Activated CD4-positive, alpha-beta T cell treated with anti-CD3 and anti-CD28 coated beads, Interleukin-2, amount 50 U/mL, for 16 hours (primary cell): ENCODE measurements around the gene COL1A1.

Experiments used
- DNase-seq: peaks from one replicate; pipeline ENCODE4 v3.0.0-alpha.2; 2020

COL1A1 gene

DNA sequence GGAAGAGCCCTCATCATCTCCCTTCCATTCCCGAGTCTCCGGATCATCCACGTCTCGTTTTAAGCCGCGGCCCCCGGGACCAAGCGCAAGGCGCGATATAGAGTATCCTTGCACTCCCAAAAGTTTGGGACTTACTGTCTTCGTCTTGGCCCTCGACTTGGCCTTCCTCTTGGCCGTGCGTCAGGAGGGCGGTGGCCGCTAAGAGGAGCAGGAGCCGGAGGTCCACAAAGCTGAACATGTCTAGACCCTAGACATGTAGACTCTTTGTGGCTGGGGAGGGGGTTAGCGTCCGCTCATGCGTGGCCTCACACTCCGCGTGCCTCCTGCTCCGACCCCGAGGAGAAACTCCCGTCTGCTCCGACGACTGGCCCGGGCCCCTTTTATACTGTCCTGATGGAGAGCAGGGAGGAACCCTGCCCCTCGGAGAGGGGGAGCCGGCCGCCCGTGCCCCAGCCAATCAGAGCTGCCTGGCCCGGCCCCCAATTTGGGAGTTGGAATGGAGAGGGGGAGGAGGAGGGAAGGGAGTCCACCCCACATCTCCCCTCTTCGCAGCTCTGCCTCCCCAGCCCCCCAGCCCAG lies at the start of gene COL1A1:
Gene COL1A1 (minus strand): TSS at position 356 of the 579 bp plus-strand sequence. CDS start 118 bp downstream, at position 238.
- no peak for DNase-seq

DNA sequence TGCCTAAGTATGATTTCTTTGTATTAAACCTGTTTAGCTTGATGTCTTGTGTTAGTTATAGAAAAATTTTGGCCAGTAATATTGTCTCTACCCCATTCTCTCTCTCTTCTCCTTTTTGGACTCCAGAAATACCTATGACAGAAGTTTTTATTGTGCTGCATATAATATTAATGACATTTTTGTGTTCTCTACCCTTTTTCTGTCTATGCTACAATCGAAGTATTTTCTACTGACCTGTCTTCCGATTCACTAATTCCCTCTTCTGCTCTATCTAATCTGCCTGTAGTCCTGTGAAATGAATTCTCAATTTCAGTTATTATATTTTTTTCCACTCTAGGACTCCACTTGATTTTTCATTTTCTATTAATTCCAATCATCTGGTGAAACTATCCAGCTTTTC lies 46.8 kb upstream of the COL1A1 start:
- DNase-seq, result no peak

DNA sequence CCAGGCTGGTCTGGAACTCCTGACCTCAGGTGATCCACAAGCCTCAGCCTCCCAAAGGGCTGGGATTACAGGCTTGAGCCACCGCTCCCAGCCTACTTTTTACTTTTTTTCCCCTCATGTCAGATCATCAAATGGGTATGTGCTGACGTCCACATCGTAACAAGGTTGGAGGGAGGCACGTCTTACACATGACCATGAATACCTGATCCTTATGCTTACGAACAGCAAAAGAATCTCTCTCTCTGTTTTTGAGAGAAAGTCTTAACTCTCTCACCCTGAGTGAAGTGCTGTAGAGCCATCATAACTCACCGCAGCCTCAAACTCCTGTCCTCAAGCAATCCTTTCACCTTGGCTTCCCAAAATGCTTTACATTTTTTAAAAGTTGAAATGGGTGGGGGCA lies 43.3 kb upstream of the COL1A1 start:
- DNase-seq, result no peak

- DNase-seq, result no peak
Observed at GRCh38 chr17:50241431-50241830, 40.0 kb upstream of the COL1A1 start.

DNA sequence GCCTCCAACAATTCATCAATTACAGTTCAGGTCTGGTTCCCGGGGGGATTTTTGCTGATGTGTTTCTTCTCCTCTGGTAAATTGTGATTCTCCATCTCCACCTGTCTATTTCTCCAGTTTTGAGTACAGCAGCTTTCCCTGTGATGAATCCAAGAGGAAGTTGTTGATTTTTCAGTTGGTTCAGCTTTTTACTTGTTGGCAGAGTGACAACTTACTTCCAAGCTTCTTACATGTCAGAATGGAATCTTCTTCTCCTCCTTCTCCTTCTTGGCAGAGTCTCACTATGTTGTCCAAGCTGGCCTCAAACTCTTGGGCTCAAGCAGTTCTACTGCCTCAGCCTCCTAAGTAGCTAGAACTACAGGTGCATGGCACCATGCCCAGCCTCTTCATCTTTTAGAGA lies 39.4 kb upstream of the COL1A1 start:
- DNase-seq, result no peak

DNA sequence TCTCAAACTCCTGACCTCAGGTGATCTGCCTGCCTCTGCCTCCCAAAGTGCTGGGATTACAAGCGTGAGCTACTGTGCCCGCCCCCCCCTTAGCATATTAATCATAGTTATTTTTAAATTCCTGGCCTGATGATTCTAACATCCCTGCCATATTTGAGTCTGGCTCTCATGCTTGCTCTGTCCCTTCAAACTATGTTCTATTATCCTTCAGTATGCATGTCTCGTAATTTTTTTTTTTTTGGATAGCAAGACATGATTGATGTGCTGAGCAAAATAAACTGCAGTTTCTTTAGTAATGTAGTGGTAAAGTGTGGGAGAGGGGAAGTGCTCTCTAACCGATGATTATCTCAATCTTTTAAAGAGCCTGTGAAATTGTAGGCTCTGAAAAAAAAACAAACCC lies 38.5 kb upstream of the COL1A1 start:
- DNase-seq, result no peak

- DNase-seq, result no peak
Observed at GRCh38 chr17:50238601-50239280, 37.3 kb upstream of the COL1A1 start.

DNA sequence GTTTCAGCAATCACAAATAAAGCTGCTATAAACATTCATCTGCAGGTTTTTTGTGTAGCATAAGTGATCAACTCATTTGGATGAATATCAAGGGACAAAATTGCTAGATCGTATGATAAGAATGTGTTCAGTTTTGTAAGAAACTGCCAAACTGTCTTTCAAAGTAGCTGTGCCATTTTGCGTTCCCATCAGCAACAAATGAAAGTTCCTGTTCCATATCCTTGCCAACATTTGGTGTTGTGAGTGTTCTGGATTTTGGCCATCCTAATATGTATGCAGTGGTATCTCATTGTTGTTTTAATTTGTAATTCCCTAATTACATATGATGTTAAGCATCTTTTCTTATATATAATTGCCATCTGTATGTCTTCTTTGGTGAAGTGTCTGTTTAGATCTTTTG lies 36.5 kb upstream of the COL1A1 start:
- DNase-seq, result no peak

GRCh38 chr17:50234581-50234980 lies 33.1 kb upstream of the COL1A1 start:
- no peak for DNase-seq

DNA sequence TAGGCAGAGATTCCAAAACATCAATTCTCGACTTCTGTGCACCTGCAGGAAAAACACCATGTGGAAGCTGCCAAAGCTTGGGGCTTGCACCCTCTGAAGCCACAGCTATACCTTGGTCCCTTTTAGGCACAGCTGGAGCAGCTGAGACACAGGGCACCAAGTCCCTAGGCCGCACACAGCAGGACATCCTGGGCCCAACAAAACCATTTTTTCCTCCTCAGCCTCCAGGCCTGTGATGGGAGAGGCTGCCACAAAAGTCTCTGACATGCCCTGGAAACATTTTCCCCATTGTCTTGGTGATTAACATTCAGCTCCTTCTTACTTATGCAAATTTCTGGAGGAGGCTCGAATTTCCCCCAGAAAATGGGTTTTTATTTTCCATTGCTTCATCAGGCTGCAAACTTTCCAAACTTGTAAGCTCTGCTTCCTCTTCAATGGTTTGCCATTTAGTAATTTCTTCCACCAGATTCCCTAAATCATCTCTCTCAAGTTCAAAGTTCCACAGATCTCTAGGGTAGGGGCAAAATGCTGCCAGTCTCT lies 24.3 kb upstream of the COL1A1 start:
- no peak for DNase-seq

DNA sequence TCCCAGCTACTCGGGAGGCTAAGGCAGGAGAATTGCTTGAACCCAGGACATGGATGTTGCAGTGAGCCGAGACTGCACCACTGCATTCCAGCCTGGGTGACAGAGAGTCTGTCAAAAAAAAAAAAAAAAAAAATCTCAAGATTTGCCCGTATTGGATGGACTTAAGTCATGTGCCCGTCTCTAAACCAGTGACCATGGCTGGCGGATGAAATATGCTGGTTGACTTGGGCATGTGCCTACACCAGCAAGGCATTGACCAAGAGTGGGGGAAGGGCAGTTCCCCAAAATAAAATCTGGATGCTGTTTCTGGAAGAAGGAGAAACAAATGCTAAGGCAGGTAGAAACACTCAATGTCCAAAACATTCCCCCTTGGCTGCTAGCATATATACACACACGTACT lies 21.5 kb upstream of the COL1A1 start:
- DNase-seq, result no peak

DNA sequence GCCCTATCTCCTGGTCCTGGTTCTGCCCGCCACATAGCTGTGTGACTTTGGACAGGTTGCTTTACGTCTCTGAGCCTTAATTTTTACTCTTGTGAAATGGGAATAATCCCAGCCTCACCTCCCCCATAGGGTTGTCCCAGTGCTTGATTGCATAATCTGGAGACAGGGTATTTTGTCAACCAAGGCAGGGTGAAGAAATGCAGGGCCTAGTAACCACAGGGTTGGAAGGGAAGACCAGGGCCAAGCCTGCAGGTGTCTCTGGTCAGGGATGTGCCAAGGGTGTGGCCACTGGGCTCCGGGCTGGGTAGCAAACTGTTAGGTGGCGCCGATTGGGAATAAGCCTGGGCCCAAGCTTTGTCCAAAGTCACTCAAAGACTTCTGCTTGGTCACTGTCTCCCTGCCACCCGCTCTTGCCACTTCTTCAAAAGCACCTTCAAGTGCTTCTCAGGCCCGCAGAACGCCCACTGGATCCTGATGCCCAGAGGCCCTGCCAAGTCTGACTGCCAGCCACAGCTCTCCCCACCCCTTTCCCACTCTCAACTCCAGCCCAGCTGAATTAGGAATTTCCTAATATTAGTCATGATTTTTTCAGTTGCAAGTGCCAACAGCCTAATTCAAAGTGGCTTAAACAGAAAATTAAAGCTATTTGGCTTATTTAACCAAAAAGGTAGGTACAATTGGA lies 20.6 kb upstream of the COL1A1 start:
- DNase-seq, result no peak

DNA sequence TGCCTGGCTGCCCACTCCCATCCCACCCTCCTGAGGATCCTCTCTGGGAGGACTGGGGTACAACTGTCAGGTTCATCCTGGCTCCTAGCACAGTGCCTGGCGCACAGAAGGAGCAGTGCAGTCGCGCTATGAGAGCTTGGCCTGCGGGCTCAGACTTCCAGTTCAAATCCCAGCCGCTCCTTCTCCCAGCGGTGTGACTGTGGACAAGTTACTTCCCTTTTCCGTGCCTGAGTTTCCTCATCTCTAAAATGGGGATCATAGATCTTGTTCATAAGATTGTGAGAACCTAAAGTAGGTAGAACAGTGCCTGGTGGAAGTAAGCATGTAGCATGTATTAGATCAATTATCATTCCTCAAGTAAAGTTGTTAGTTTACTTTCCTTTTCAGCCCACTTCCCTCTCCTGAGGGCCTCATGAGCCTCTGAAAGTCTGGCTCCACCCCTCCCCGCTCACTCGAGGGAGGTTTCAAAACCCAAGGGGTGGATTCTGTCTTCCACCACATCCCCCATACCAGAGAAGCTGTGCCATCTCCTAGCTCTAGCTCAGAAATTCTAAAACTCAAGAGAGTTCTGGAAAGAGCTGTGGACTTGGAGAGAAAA lies 19.9 kb upstream of the COL1A1 start:
- no peak for DNase-seq

- no peak for DNase-seq
Observed at GRCh38 chr17:50220811-50221210, 19.4 kb upstream of the COL1A1 start.

GRCh38 chr17:50219939-50220465 lies 18.6 kb upstream of the COL1A1 start:
- DNase-seq, result no peak

DNA sequence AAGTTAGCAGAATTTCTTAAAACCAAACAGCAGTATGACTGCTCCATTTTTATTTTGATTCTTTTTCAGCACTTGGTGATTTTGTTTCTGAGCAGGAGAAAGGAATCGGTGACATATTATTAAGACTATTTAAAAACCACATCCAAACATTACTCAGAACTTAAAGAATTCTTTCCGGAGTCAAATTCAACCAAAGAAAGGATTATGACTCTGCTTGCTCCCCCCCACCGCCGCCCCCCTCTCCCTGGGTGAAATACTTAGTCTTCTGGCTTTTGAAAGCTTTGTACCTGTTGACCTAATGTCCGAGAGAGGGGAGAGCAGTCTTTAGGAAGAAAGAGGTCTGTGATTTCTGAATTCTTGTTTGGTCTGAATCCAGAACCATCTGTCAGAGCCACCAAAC lies 17.9 kb upstream of the COL1A1 start:
- no peak for DNase-seq

DNA sequence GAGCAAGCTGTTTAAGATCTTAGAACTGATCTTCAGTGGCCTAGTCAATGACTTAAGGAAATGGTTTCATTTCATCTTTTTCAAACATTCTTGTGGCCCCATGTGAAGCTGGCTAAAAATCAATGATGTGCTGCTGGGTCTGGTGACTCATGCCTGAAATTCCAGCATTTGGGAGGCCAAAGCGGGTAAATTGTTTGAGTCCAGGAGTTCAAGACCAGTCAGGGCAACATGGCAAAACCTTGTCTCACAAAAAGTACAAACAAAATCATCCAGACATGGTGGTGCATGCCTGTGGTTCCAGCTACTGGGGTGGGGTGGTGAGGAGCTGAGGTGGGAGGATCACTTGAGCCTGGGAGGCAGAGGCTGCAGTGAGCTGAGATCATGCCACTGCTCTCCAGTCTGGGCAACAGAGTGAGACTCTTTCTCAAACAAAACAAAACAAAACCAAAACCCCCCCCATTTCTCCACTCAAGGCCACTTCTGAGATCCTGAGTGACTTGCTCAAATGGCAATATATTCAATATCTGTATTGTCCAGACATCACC lies 17.4 kb upstream of the COL1A1 start:
- no peak for DNase-seq

GRCh38 chr17:50218071-50218759 lies 16.8 kb upstream of the COL1A1 start:
- no peak for DNase-seq

DNA sequence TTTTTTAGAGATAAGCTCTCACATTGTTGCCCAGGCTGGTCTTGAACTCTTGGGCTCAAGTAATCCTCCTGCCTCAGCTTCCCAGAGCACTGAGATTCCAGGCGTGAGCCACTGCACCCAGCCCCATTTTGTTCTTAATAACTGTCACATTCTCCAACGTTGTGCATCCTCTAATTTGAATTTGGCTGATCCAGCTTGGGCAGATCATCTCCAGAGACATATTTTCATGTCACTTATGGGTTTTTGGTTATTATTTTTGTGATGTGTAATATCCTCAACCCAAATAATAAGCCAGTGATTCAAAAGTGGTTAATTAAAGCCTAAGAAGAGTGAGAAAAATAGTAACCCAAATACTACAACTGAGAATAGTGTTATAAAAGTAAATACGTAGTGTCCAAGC lies 16.2 kb upstream of the COL1A1 start:
- no peak for DNase-seq

- no peak for DNase-seq
Observed at GRCh38 chr17:50214976-50215760, 13.7 kb upstream of the COL1A1 start.
